Upper lobe of left lung (tissue), 6 donors: ENCODE results near the gene ADAM12. TPM values are rescaled to one million over a fixed set of nuclear protein-coding genes. Genes with fewer than 3 reads are reported as not detected.

Experiments
- ATAC-seq, 2 donors: fragments of 200-7000 bp; cut with Tn5 transposase; one replicate each; pipeline ENCODE4 v1.9.1; 2022; ENCODE audit warnings: mild to moderate bottlenecking in 2 of 2, moderate library complexity in 2 of 2; ENCODE audit not compliant: low FRiP score in 2 of 2
- DNase-seq, 2 donors: peaks; one replicate each; pipeline ENCODE4 v3.0.0-alpha.2; 2019 to 2020
- H3K27ac ChIP-seq, 4 donors: fragments of 200-600 bp; sonication (generic); one replicate each; pipeline ENCODE4 v1.5.1; 2016 to 2019
- H3K27me3 ChIP-seq, 4 donors: fragments of 200-600 bp; sonication (generic); one replicate each; pipeline ENCODE4 v1.5.1; 2017 to 2019
- H3K36me3 ChIP-seq, 4 donors: fragments of 200-600 bp; sonication (generic); one replicate each; pipeline ENCODE4 v1.5.1; 2016 to 2019
- H3K4me1 ChIP-seq, 4 donors: fragments of 200-600 bp; sonication (generic); one replicate each; pipeline ENCODE4 v1.5.1; 2018 to 2019
- H3K4me3 ChIP-seq, 4 donors: fragments of 200-600 bp; sonication (generic); one replicate each; pipeline ENCODE4 v1.5.1; 2017 to 2019; ENCODE audit warnings: mild to moderate bottlenecking in 2 of 4, moderate library complexity in 1 of 4
- H3K9me3 ChIP-seq, 4 donors: fragments of 200-600 bp; sonication (generic); one replicate each; pipeline ENCODE4 v1.5.1; 2018 to 2019
- CTCF ChIP-seq, 6 experiments: fragments of 450-650 bp in 4 of 6; fragments of 200-600 bp in 2 of 6; sonication (generic) in 2 of 6; IDR thresholded peaks; one replicate each; pipeline ENCODE4 v1.5.1; 2016 to 2019; ENCODE audit warnings: antibody characterized with exemption in 6 of 6
- EP300 ChIP-seq, 4 donors: sonication (generic); formaldehyde crosslinking; IDR thresholded peaks; one replicate each; pipeline ENCODE4 v1.5.1; 2017; ENCODE audit warnings: antibody characterized with exemption in 4 of 4, control low read depth in 2 of 4
- POLR2A ChIP-seq, 4 donors: fragments of 450-650 bp; IDR thresholded peaks; one replicate each; pipeline ENCODE4 v1.5.1; 2016 to 2017; ENCODE audit warnings: antibody characterized with exemption in 4 of 4, mild to moderate bottlenecking in 2 of 4
- POLR2AphosphoS5 ChIP-seq, 2 donors: sonication (generic); formaldehyde crosslinking; IDR thresholded peaks; one replicate each; pipeline ENCODE4 v1.5.1; 2017; ENCODE audit warnings: antibody characterized with exemption in 2 of 2
- WGBS, 2 donors: methylation state at CpG; one replicate each; pipeline ENCODE4 v1.1.5; 2017 to 2018; 5-methylcytosine and 5-hydroxymethylcytosine counted together
- total RNA-seq, 6 donors: library from RNA; depleted of rRNA in 4 of 6; stranded (reverse); fragments of >200 nt in 4 of 6; gene quantifications; one replicate each; pipeline versions ENCODE4 v1.1.0 to v1.2.1, GENCODE V29; 2016 to 2021
- donor health status: DM: no; HTN: no; CAD: no; lungs with moderate emphysema.
- donor health status: DM: no; HTN: yes; CAD: no; lungs with severe emphysema.

Gene ADAM12
- total RNA-seq, 6 donors from 2014 or later = 0.44 to 3.7 (median 0.82) TPM

GRCh38 chr10:126337251-126337810, 50.9 kb downstream of the ADAM12 start:
- Histone ChIP-seq H3K4me3 (no peak overlapping the region), H3K27ac (no peak overlapping the region), H3K4me1 (no peaks in the 10 kb centered on the region), H3K27me3 (no peaks in the 10 kb centered on the region), H3K36me3 (no peaks in the 10 kb centered on the region), H3K9me3 (no peaks in the 10 kb centered on the region)
- ATAC-seq = no peak
- 91 to 100% methylated on average over 1 of the region's 1 CpG for WGBS, 2 donors
- no peak for TF ChIP-seq POLR2A (IDR thresholded peaks at IDR 0.05)
- TF ChIP-seq EP300 (IDR thresholded peaks at IDR 0.05) = no peak
- no peak for TF ChIP-seq CTCF (IDR thresholded peaks at IDR 0.05)
- no peak for TF ChIP-seq POLR2AphosphoS5 (IDR thresholded peaks at IDR 0.05)
- no peak for DNase-seq

- Histone ChIP-seq H3K27ac (no peak overlapping the region), H3K4me1 (no peaks in the 10 kb centered on the region), H3K9me3 (no peaks in the 10 kb centered on the region), H3K4me3 (no peak overlapping the region), H3K27me3 (no peaks in the 10 kb centered on the region), H3K36me3 (no peaks in the 10 kb centered on the region)
- no peak for ATAC-seq
- WGBS, 2 donors = 72 to 89% methylated on average over 9 of the region's 9 CpGs
- no peak for DNase-seq
- TF ChIP-seq POLR2AphosphoS5 (IDR thresholded peaks at IDR 0.05) (no peak), POLR2A (IDR thresholded peaks at IDR 0.05) (no peak), EP300 (IDR thresholded peaks at IDR 0.05) (no peak), CTCF (IDR thresholded peaks at IDR 0.05) (no peak)
These were observed 51.5 kb downstream of the ADAM12 start for GRCh38 chr10:126336801-126337200.

- 50 to 65% methylated on average over 2 of the region's 2 CpGs for WGBS, 2 donors
- Histone ChIP-seq H3K4me1 (no peaks in the 10 kb centered on the region), H3K9me3 (no peaks in the 10 kb centered on the region), H3K4me3 (no peak overlapping the region), H3K27ac (no peak overlapping the region), H3K36me3 (no peaks in the 10 kb centered on the region), H3K27me3 (no peaks in the 10 kb centered on the region)
- TF ChIP-seq CTCF (IDR thresholded peaks at IDR 0.05) (no peak), POLR2A (IDR thresholded peaks at IDR 0.05) (no peak), EP300 (IDR thresholded peaks at IDR 0.05) (no peak), POLR2AphosphoS5 (IDR thresholded peaks at IDR 0.05) (no peak)
- ATAC-seq (no peak), DNase-seq (no peak)
These were observed 54.0 kb downstream of the ADAM12 start for GRCh38 chr10:126334272-126334671.

- Histone ChIP-seq H3K27ac (no peak overlapping the region), H3K4me3 (no peak overlapping the region), H3K4me1 (no peaks in the 10 kb centered on the region), H3K9me3 (no peaks in the 10 kb centered on the region), H3K36me3 (no peaks in the 10 kb centered on the region), H3K27me3 (no peaks in the 10 kb centered on the region)
- ATAC-seq (no peak), DNase-seq (no peak)
- TF ChIP-seq CTCF (IDR thresholded peaks at IDR 0.05) = no peak
- TF ChIP-seq EP300 (IDR thresholded peaks at IDR 0.05) = no peak
- TF ChIP-seq POLR2AphosphoS5 (IDR thresholded peaks at IDR 0.05) = no peak
- TF ChIP-seq POLR2A (IDR thresholded peaks at IDR 0.05) = no peak
- WGBS, 2 donors = 88 to 90% methylated on average over 14 of the region's 14 CpGs
These were observed 55.7 kb downstream of the ADAM12 start for GRCh38 chr10:126332576-126332975.

- H3K4me1 ChIP-seq = no peaks in the 10 kb centered on the region
- H3K27me3 ChIP-seq = no peaks in the 10 kb centered on the region
- TF ChIP-seq EP300 (IDR thresholded peaks at IDR 0.05) = no peak
- no peaks in the 10 kb centered on the region for H3K9me3 ChIP-seq
- H3K36me3 ChIP-seq = no peaks in the 10 kb centered on the region
- H3K27ac ChIP-seq = no peak overlapping the region
- ATAC-seq = no peak
- H3K4me3 ChIP-seq = no peak overlapping the region
- no peak for DNase-seq
- 87 to 93% methylated on average over 3 of the region's 3 CpGs for WGBS, 2 donors
These were observed 57.2 kb downstream of the ADAM12 start for GRCh38 chr10:126331101-126331500.
